ENCODE results near the gene WDR88. TPM values are rescaled to one million over a fixed set of nuclear protein-coding genes. Genes with fewer than 3 reads are reported as not detected.
A peak's percentile ranks its signal among the peaks of the same experiment; 100 is the strongest.
"Not testable (repeated sequence)": the region's sequence is repeated elsewhere in the genome, so short reads cannot be mapped to it uniquely, and the experiment has no call there.

WDR88 gene
- total RNA-seq, 2 experiments from 2014 or later, result 0.27 TPM; not detected in 1

DNA sequence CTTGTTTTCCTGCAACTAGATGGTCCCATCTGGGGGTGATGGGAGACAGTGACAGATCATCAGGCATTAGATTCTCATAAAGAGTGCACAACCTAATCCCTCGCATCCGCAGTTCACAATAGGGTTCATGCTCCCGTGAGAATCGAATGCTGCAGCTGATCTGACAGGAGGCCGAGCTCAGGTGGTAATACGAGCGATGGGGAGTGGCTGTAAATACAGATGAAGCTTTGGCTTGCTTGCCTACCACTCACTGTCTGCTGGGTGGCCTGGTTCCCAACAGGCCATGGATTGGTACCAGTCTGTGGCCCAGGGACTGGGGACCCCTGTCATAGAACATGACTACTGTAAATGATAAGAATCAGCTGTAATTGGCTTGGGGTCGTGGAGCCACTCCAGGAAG is 28.0 kb downstream of the WDR88 start:
- no peaks in the 10 kb centered on the region for H3K27me3 Mint-ChIP-seq
- POLR2A ChIA-PET, result interaction anchor here (0.6 to 2.5 kb wide), 2 partner anchors 17 to 78 kb away, joined by 3 to 12 read pairs; no protein-coding TSS in a partner anchor
- peaks cover 4% of the 10 kb centered on the region for H3K36me3 Mint-ChIP-seq (ENCODE audit: low read depth)
- H3K4me1 Mint-ChIP-seq, result peaks cover 41% of the 10 kb centered on the region
- peak overlapping the region; percentile 88 for H3K27ac Mint-ChIP-seq
- peak overlapping the region; percentile 24 for H3K4me3 Mint-ChIP-seq
- DNase-seq, result no peak
- peaks cover 4% of the 10 kb centered on the region for H3K9me3 Mint-ChIP-seq
- CTCF ChIA-PET, result interaction anchor here (0.7 to 10.2 kb wide), 7 partner anchors 12 to 1518 kb away, joined by 3 to 58 read pairs (median 4); no protein-coding TSS in a partner anchor

DNA sequence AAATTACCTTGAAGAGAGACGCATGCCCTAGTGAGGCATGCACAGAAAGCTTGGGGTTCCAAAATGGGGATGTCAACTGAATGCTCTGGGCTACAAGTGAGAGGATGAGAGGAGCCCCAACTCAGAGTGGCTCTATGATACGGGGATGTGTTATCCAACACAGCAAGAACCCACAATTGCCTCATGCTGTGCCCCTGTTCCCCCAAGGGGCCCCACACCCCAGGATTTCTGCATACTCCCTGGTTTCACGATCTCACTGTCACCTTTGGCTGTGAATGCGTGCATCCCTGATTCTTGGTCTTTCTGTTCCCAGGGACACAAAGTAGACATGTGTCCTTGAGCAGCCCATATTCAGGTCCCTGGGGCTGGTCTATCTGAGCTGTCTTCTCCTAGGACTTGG is 29.3 kb downstream of the WDR88 start:
- H3K36me3 Mint-ChIP-seq (ENCODE audit: low read depth), result peaks cover 4% of the 10 kb centered on the region
- no peak for DNase-seq
- peaks cover 4% of the 10 kb centered on the region for H3K9me3 Mint-ChIP-seq
- CTCF ChIA-PET, result interaction anchor here (1.3 to 10.2 kb wide), 5 partner anchors 10 to 23 kb away, joined by 3 to 58 read pairs (median 5); no protein-coding TSS in a partner anchor
- peaks cover 41% of the 10 kb centered on the region for H3K4me1 Mint-ChIP-seq
- no peaks in the 10 kb centered on the region for H3K27me3 Mint-ChIP-seq
- H3K4me3 Mint-ChIP-seq, result no peak overlapping the region
- POLR2A ChIA-PET, result interaction anchor here (2.5 kb wide), 1 partner anchor 16 kb away, joined by 12 read pairs; no protein-coding TSS in a partner anchor
- peak overlapping the region; percentile 88 for H3K27ac Mint-ChIP-seq

DNA sequence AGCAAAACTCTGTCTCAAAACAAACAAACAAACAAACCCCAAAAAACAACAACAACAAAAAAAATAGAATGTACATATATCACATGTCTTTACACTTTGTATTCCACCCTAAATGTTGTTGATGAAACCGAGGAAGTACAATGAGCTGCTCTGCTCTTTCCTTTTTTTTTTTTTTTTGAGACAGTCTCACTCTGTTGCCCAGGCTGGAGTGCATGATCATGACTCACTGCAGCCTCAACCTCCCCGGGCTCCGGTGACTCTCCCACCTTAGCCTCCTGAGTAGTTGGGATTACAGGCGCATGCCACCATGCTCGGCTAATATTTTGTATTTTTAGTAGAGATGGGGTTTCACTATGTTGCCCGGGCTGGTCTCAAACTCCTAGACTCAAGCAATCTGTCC is 31.6 kb downstream of the WDR88 start:
- Mint-ChIP-seq H3K9me3 (peaks cover 13% of the 10 kb centered on the region), H3K36me3 (ENCODE audit: low read depth) (peaks cover 4% of the 10 kb centered on the region), H3K4me1 (peaks cover 32% of the 10 kb centered on the region), H3K4me3 (no peak overlapping the region), H3K27me3 (no peaks in the 10 kb centered on the region), H3K27ac (no peak overlapping the region)
- no peak for DNase-seq
- CTCF ChIA-PET, result interaction anchor here (1.2 to 10.2 kb wide), 3 partner anchors 14 to 21 kb away, joined by 3 to 58 read pairs (median 4); no protein-coding TSS in a partner anchor
- POLR2A ChIA-PET, result interaction anchor here (0.6 kb wide), 1 partner anchor 13 kb away, joined by 3 read pairs; no protein-coding TSS in a partner anchor

DNA sequence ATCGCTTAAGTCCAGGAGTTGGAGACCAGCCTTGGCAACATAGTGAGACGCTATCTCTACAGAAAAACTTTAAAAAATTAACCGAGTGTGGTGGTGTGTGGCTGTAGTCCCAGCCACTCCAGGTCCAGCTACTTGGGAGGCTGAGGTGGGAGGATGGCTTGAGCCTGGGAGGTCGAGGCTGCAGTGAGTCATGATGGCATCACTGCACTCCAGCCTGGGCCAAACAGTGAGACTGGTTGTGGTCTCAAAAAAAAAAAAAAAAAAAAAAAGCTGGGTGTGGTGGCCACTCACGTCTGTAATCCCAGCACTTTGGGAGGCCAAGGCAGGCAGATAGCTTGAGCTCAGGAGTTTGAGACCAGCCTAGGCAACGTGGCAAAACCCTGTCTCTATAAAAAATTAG is 34.1 kb downstream of the WDR88 start:
- H3K9me3 Mint-ChIP-seq, result peaks cover 13% of the 10 kb centered on the region
- H3K4me3 Mint-ChIP-seq; H3K27me3 Mint-ChIP-seq; H3K27ac Mint-ChIP-seq; H3K4me1 Mint-ChIP-seq; DNase-seq; H3K36me3 Mint-ChIP-seq (ENCODE audit: low read depth): not testable (repeated sequence)
- ChIA-PET POLR2A (interaction anchor here (0.6 kb wide), 1 partner anchor 178 kb away, joined by 4 read pairs; no protein-coding TSS in a partner anchor), CTCF (interaction anchor here (0.6 to 10.2 kb wide), 3 partner anchors 11 to 36 kb away, joined by 3 to 58 read pairs (median 3); no protein-coding TSS in a partner anchor)

DNA sequence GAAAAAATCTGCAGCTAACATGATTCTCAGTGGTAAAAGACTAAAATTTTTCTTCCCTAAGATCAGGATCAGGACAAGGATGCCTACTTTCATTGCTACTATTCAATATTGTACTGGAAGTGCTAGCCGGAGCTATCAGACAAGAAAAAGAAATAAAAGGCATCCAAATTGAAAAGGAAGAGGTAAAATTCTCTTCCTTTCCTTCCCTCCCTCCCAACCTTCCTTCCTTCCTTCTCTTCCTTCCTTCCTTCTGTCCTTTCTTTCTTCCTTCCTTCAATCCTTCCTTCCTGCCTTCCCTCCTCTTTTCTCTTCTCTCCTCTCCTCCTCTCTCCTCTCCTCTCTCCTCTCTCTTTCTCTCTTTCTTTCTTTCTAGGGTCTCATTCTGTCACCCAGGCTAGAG is 35.5 kb downstream of the WDR88 start:
- H3K4me3 Mint-ChIP-seq, result no peak overlapping the region
- peaks cover 4% of the 10 kb centered on the region for H3K36me3 Mint-ChIP-seq (ENCODE audit: low read depth)
- CTCF ChIA-PET, result interaction anchor here (10.2 kb wide), 1 partner anchor 10 kb away, joined by 58 read pairs; no protein-coding TSS in a partner anchor
- H3K27ac Mint-ChIP-seq, result no peak overlapping the region
- H3K27me3 Mint-ChIP-seq, result no peaks in the 10 kb centered on the region
- no peak for DNase-seq
- POLR2A ChIA-PET, result no interaction called here
- H3K4me1 Mint-ChIP-seq, result peaks cover 1% of the 10 kb centered on the region
- peaks cover 13% of the 10 kb centered on the region for H3K9me3 Mint-ChIP-seq

DNA sequence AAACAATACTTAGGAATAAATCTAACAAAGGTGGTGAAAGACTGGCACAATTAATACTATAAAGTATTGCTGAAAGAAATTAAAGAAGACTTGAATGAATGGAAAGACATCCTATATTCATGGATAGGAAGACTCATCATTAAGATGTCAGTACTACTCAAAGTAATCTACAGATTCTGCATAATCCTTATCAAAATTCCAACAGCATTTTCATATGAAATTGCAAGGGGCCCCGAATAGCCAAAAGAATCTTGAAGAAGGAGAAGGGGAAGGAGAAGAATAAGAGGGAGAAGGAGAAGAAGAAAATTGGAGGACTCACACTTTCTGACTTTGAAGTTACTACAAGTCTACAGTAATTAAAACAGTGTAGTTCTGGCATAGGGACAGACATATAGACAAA is 36.6 kb downstream of the WDR88 start:
- no peaks in the 10 kb centered on the region for H3K27me3 Mint-ChIP-seq
- H3K9me3 Mint-ChIP-seq, result peaks cover 13% of the 10 kb centered on the region
- no peak overlapping the region for H3K27ac Mint-ChIP-seq
- ChIA-PET POLR2A (no interaction called here), CTCF (no interaction called here)
- peaks cover 5% of the 10 kb centered on the region for H3K36me3 Mint-ChIP-seq (ENCODE audit: low read depth)
- DNase-seq, result no peak
- peaks cover 5% of the 10 kb centered on the region for H3K4me1 Mint-ChIP-seq
- H3K4me3 Mint-ChIP-seq, result no peak overlapping the region

DNA sequence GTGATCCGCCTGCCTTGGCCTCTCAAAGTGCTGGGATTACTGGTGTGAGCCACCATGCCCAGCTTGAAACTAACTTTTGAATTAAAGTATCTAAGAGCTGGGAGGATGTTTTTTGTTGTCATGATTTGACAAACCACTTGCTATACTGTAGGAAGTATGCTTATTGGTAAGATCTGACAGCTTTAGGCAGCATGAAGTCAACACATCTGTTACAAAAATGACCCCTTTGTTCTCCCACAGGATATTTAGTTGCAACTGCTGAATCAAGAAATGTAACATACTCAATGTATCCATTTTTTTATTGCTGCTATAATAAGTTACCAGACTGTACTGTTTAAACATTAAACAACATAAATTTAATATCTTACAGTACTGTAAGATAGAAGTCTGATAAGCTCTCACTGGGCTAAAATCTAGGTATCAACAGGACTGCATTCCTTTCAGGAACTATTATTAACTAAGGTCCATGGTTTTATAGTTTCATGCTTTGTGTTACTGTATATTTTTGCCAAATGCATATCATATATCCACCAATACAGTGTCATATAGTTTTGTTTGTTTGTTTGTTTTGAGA is 39.4 kb downstream of the WDR88 start:
- Mint-ChIP-seq H3K4me1 (peaks cover 19% of the 10 kb centered on the region), H3K27me3 (no peaks in the 10 kb centered on the region), H3K36me3 (ENCODE audit: low read depth) (peaks cover 9% of the 10 kb centered on the region), H3K4me3 (no peak overlapping the region), H3K27ac (no peak overlapping the region), H3K9me3 (peaks cover 13% of the 10 kb centered on the region)
- POLR2A ChIA-PET, result no interaction called here
- no peak for DNase-seq
- CTCF ChIA-PET, result interaction anchor here (1.1 to 2.5 kb wide), 2 partner anchors 9 to 504 kb away, joined by 3 to 5 read pairs; no protein-coding TSS in a partner anchor

DNA sequence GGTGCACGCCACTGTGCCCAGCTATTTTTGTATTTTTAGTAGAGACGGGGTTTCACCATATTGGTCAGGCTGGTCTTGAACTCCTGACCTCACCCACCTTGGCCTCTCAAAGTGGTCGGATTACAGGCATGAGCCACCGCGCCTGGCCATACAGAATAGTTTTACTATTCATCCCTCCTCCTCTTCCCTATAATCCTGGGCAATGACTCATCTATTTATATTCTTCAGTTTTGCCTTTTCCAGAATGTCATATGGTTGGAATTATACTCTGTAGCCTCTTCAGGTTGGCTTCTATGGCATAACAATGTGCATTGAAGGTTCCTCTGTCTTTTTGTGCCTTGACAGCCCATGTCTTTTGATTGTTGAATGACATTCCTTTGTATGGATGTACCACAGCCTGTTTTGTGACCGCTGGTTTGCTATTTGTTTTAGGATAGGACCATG is 40.0 kb downstream of the WDR88 start:
- H3K4me3 Mint-ChIP-seq, result no peak overlapping the region
- POLR2A ChIA-PET, result no interaction called here

DNA sequence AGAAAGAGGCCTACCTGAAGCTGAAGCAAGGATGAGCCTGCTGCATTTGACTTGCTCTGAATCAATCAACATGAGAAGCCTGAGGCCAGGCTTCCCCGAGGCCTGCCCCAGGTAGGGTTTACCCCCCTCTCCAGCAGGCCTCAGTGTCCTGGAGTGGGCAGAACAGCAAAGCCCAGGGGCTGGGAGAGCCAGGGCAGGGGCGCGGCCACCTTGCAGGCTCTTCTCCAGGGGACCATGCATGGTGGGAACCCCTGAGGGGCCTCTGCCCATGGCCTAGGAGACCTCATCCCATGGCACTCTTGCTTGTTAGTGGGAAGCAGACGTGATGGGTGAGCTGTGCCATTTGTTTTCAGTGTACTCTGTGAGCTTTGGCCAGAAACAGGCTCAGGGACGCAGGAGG is 42.3 kb downstream of the WDR88 start:
- Mint-ChIP-seq H3K4me3 (no peak overlapping the region), H3K9me3 (no peaks in the 10 kb centered on the region), H3K4me1 (peaks cover 35% of the 10 kb centered on the region), H3K36me3 (ENCODE audit: low read depth) (peaks cover 6% of the 10 kb centered on the region), H3K27ac (no peak overlapping the region), H3K27me3 (peaks cover 2% of the 10 kb centered on the region)
- POLR2A ChIA-PET, result no interaction called here
- CTCF ChIA-PET, result interaction anchor here (0.6 to 1.7 kb wide), 5 partner anchors 10 to 270 kb away, joined by 3 to 5 read pairs (median 3); no protein-coding TSS in a partner anchor
- no peak for DNase-seq

More for the DNA sequence above, 40.0 kb downstream of the WDR88 start:
- Mint-ChIP-seq H3K9me3 (peaks cover 13% of the 10 kb centered on the region), H3K36me3 (ENCODE audit: low read depth) (peaks cover 9% of the 10 kb centered on the region), H3K4me1 (peaks cover 22% of the 10 kb centered on the region), H3K27ac (no peak overlapping the region), H3K27me3 (peaks cover 2% of the 10 kb centered on the region)
- no peak for DNase-seq
- CTCF ChIA-PET, result interaction anchor here (2.5 kb wide), 1 partner anchor 10 kb away, joined by 5 read pairs; no protein-coding TSS in a partner anchor

DNA sequence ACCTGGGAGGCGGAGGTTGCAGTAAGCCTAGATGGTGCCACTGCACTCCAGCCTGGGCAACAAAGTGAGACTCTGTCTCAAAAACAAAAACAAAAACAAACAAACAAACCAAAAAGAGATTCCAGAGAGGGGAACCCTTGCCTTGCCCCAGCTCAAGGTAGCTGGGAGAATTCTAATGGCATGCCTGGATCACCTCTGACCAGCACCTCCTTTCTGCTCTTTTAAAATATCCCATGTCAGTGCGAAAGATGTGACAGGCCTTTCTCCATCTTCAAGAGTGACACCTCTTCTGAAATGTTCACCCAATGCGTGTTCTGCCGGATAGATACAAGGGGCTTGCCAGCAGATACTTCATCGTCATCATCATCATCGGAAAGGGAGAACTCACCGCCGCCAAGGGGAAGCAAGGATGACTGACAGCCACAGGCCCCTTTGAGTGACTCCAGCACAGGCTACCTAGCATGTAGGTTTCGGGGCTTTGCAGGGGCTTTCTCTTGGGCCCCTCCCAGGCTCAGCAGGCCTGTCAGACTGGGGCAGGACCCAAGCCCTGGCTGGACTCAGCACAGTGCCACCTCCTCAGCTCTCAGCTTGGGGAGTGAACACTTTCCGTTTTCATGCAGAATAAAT is 43.4 kb downstream of the WDR88 start:
- H3K9me3 Mint-ChIP-seq, result no peaks in the 10 kb centered on the region

DNA sequence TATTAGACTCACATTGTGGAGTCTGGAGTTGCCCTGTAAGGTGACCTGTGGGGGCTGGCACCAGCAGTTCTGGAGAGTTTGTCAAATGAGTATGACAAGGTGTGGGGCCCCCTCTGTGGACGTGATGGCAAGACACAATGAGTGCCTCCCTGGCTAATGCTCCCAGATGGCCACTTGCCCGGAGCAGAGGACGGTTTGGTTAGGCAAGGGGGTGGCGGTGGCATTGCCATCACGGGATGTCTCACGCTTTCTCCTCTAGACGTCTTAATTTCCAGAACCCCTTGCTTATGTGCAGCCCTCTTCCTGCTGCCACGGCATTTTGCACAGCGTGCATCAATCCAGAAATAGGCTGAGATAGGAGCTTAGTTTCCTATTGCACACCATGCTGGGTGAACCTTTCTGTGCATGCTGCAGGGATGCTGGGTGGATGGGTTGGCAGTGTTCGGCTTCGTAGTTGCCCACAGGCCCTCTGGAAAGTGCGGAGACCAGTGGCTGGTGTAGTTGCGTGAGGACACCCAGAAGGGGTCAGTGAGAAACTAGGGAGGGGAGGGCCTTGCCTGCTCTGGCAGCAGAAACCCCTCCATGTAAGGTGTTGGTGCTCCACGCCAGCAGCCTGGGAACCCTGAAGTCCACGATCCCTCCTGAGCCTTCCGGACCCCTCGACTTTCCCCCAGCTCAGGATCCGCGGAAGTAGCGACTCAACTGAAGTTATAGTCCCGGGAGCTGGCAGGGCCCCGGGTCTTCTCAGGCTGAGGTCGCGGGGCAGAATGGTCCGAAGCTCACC is 44.2 kb downstream of the WDR88 start:
- H3K4me1 Mint-ChIP-seq, result peaks cover 36% of the 10 kb centered on the region
- POLR2A ChIA-PET, result interaction anchor here (0.6 to 1.9 kb wide), 3 partner anchors 16 to 41 kb away, joined by 3 to 12 read pairs (median 3); no protein-coding TSS in a partner anchor
- peak; percentile 33 for DNase-seq

More for the DNA sequence above, 43.4 kb downstream of the WDR88 start:
- peaks cover 6% of the 10 kb centered on the region for H3K36me3 Mint-ChIP-seq (ENCODE audit: low read depth)
- H3K4me1 Mint-ChIP-seq, result peaks cover 36% of the 10 kb centered on the region
- H3K27ac Mint-ChIP-seq, result peak overlapping the region; percentile 20
- H3K27me3 Mint-ChIP-seq, result peaks cover 2% of the 10 kb centered on the region
- H3K4me3 Mint-ChIP-seq, result peak overlapping the region; percentile 91
- ChIA-PET POLR2A (no interaction called here), CTCF (interaction anchor here (0.5 to 5.3 kb wide), 7 partner anchors 9 to 199 kb away, joined by 3 to 58 read pairs (median 5); no protein-coding TSS in a partner anchor)
- DNase-seq, result no peak

More for the DNA sequence above, 44.2 kb downstream of the WDR88 start:
- CTCF ChIA-PET, result interaction anchor here (0.6 to 5.3 kb wide), 15 partner anchors 10 to 238 kb away, joined by 3 to 58 read pairs (median 5); no protein-coding TSS in a partner anchor
- Mint-ChIP-seq H3K9me3 (no peaks in the 10 kb centered on the region), H3K4me3 (peak overlapping the region; percentile 91), H3K27me3 (peaks cover 2% of the 10 kb centered on the region), H3K27ac (peak overlapping the region; percentile 95), H3K36me3 (ENCODE audit: low read depth) (peaks cover 6% of the 10 kb centered on the region)

Measured in activated CD4-positive, alpha-beta T cell treated with anti-CD3 and anti-CD28 coated beads, Interleukin-2, amount 10 ng/mL, durations not matched to agents 7 days and 5 days (primary cell).